ENCODE data around the gene INTS4.

DNA sequence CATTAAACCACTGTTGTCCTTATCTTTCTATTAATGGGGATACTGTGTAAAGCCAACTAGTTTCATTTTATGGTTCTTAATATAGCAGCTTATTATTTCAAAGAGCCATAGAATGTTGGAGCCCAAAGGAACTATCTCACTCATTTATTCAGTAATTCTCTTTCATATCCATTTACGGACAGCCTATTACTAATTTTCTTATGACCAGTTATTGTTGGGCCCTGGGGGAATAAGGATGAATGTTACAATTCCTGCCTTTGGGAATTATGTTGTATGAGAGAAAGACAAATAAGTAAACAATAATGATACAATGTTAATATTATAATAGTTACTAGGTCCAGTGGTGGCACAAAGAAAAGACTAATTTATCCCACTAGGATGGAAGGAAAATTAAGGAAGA lies 121.1 kb downstream of the INTS4 start:
- TF ChIP-seq SP1 (IDR thresholded peaks at IDR 0.05) (no peak), TARDBP (IDR thresholded peaks at IDR 0.05) (no peak), NFRKB (IDR thresholded peaks at IDR 0.05) (no peak), SUZ12 (IDR thresholded peaks at IDR 0.05) (no peak), CTBP1 (IDR thresholded peaks at IDR 0.05; ENCODE audit: borderline replicate concordance) (no peak)
